Liver (tissue), 3 donors: Measurements from ENCODE around the gene CDX1.

Experiments
- GABPA ChIP-seq, 2 donors: IDR thresholded peaks in 1 of 2; conservative IDR thresholded peaks in 1 of 2; 2 replicates each; pipeline ENCODE4 v1.6.1; 2016; ENCODE audit warnings: antibody characterized with exemption in 2 of 2, mild to moderate bottlenecking in 1 of 2, moderate library complexity in 1 of 2
- HNF4A ChIP-seq, 2 donors: conservative IDR thresholded peaks; 2 replicates each; pipeline ENCODE4 v1.6.1; 2016; ENCODE audit warnings: antibody characterized with exemption in 2 of 2, mild to moderate bottlenecking in 2 of 2
- HNF4G ChIP-seq: IDR thresholded peaks from 2 replicates; pipeline ENCODE4 v1.6.1; 2016; ENCODE audit warnings: antibody characterized with exemption
- JUND ChIP-seq, 2 donors: IDR thresholded peaks; 2 replicates each; pipeline ENCODE4 v1.6.1; 2016; ENCODE audit warnings: antibody characterized with exemption in 2 of 2
- NR2F2 ChIP-seq: IDR thresholded peaks from 2 replicates; pipeline ENCODE4 v1.6.1; 2016; ENCODE audit warnings: antibody characterized with exemption
- RAD21 ChIP-seq, 2 donors: IDR thresholded peaks; 2 replicates each; pipeline ENCODE4 v1.6.1; 2016; ENCODE audit warnings: antibody characterized with exemption in 2 of 2, mild to moderate bottlenecking in 2 of 2
- SP1 ChIP-seq: IDR thresholded peaks from 2 replicates; pipeline ENCODE4 v1.6.1; 2018; ENCODE audit warnings: antibody characterized with exemption, mild to moderate bottlenecking
- TAF1 ChIP-seq: conservative IDR thresholded peaks from 2 replicates; pipeline ENCODE4 v1.6.1; 2016; ENCODE audit warnings: antibody characterized with exemption, mild to moderate bottlenecking
- YY1 ChIP-seq: IDR thresholded peaks from 2 replicates; pipeline ENCODE4 v1.6.1; 2016; ENCODE audit warnings: antibody characterized with exemption, mild to moderate bottlenecking
- TF ChIP-seq, protein P1 (sequence below): fragments of 150-350 bp; IDR thresholded peaks from 2 replicates; pipeline ENCODE4 v1.5.1; 2017; ENCODE audit warnings: improper control_type of control experiment, low read depth, low read length; ENCODE audit not compliant: missing input control
- TF ChIP-seq, protein P2 (sequence below): IDR thresholded peaks from 2 replicates; pipeline ENCODE4 v1.6.1; 2016; ENCODE audit warnings: antibody characterized with exemption
- TF ChIP-seq, protein P3 (sequence below): IDR thresholded peaks from 2 replicates; pipeline ENCODE4 v1.6.1; 2016; ENCODE audit warnings: antibody characterized with exemption
- donor health status: healthy.
- donor health status: healthy.

DNA sequence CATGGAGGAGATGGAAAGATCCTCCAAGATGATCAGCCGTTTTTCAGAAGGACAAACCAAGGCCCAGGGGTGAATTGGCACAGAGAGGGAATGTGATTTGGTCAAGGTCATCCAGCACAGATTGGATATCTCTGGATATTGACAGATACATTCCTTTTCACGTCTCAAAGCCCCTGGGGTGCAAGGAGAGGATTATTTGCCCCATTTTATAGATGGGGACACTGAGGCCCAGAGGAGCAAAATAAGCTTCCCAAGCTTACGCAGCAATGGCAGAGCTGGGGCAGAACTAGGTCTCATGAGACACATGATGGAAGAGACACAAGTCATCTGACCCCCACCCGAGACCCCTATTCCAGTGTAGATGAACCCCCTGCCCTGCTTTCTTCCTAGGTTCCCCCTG lies 10.0 kb upstream of the CDX1 start:
- TF ChIP-seq TAF1 (no peak), GABPA (IDR thresholded peaks at IDR 0.05 in 1 of 2, conservative IDR thresholded peaks at IDR 0.05 in 1 of 2) (no peak), HNF4G (no peak), RAD21 (IDR thresholded peaks at IDR 0.05) (no peak), SP1 (no peak), NR2F2 (no peak), HNF4A (conservative IDR thresholded peaks at IDR 0.05) (no peak), YY1 (no peak), JUND (IDR thresholded peaks at IDR 0.05) (no peak)
- TF ChIP-seq, protein P1, sequence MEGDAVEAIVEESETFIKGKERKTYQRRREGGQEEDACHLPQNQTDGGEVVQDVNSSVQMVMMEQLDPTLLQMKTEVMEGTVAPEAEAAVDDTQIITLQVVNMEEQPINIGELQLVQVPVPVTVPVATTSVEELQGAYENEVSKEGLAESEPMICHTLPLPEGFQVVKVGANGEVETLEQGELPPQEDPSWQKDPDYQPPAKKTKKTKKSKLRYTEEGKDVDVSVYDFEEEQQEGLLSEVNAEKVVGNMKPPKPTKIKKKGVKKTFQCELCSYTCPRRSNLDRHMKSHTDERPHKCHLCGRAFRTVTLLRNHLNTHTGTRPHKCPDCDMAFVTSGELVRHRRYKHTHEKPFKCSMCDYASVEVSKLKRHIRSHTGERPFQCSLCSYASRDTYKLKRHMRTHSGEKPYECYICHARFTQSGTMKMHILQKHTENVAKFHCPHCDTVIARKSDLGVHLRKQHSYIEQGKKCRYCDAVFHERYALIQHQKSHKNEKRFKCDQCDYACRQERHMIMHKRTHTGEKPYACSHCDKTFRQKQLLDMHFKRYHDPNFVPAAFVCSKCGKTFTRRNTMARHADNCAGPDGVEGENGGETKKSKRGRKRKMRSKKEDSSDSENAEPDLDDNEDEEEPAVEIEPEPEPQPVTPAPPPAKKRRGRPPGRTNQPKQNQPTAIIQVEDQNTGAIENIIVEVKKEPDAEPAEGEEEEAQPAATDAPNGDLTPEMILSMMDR: no peak
- TF ChIP-seq, protein P2, sequence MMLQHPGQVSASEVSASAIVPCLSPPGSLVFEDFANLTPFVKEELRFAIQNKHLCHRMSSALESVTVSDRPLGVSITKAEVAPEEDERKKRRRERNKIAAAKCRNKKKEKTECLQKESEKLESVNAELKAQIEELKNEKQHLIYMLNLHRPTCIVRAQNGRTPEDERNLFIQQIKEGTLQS: no peak
- TF ChIP-seq, protein P3, sequence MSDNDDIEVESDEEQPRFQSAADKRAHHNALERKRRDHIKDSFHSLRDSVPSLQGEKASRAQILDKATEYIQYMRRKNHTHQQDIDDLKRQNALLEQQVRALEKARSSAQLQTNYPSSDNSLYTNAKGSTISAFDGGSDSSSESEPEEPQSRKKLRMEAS: no peak
